ENCODE data around the gene NRSN2.
A peak's percentile ranks its signal among the peaks of the same experiment; 100 is the strongest.

NRSN2 gene

DNA sequence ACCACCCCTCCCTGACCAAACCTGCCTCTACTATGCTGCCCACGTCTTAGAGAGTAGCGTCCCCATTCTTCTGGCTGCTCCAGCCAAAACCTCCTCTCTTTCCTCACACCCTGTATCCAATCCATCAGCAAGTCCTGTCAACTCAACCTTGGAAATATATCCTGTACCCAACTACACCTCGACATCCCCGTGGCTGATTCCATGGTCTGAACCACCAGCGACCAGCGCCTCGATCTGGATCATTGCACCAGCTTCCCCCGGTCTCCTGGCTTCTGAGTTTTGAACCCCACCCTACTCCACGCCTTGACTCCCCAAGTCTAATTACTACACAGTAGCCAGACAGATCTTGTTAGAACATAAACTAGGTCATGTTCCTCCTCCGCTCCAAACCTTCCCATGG lies 9.8 kb downstream of the NRSN2 start:
- DNase-seq, result no peak

DNA sequence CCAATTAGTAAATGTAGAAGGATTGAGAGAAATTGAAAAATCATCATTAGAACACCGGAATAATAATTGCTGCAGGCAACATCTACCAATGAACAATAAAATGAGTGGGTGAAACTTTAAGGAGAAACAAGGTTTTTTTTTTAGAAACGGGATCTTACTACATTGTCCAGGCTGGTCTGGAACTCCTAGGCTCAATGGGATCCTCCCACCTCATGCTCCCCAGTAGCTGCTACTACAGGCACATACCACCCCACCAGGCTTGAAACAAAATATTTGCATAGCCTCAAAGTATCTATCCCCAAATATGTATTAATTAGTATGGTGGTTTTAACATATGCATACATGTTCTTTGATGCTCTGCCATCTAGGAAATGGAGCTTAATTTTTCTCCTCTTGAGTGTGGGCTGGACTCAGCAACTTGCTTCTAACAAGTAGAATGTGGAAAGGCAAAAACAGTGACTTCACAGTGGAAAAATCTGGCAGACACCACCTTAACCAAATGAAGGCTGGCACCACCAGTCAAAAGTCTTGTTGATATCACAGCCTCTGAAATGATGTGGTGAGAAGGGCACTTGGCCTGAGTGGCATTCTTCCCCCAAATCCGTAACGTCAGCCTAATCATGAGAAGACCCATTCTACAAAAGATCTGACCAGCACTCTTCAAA lies 12.1 kb downstream of the NRSN2 start:
- no peak for DNase-seq

DNA sequence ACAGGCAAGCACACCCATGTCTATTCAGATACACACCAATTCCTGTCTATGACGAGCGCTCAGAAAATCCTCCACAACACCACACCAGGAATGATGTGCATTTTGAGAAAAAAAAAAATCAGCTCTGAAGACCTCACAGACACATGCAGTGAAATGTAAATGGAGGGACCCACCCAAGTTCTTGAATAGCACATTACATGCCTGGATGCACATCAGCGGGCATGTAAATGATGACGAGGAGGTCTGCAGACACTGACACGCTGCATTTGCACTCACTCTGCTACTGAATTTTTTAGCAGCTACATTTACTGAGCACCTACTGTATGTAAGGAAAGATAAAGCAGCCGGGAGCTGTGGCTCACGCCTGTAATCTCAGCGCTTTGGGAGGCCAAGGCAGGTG lies 14.7 kb downstream of the NRSN2 start:
- DNase-seq, result no peak

DNA sequence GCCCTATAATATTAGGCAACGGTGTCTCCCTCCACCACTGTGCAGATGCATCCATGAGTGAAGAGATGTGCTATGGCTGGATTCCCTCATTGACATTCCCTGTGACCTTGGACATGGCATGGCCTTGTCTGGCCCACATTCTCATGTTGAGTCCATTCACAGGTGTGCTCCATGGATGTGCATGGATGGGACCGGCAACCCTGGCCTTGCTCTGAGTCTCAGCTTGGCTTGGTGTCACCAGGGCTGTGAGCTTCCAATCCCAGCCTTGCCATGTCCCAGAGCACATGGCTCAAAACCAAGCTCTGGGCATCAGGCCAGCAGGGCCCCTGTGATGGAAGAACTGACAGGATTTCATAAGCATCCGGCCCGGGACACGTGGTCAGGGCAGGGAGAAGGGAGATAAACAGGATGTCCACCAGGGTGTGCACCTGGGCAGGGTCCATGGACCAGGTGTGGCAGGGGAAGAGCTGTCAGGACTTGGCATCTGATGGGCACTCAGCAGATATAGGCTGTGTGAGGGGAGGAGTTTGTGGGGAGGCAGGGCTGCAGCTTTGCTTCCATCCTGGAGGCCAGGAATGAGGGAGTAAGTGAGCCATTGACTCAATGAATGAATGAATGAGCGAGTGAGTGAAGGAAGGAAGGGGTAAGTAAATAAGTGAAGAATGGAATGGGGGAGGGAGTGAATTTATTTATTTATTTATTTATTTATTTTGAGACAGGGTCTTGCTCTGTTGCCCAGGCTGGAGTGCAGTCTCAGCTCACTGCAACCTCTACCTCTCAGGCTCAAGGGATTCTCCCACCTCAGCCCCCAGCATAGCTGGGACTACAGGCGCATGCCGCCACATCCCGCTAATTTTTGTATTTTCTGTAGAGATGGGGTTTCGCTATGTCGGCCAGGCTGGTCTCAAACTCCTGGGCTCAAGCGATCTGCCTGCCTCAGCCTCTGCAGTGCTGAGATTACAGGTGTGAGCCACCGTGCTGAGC lies 15.7 kb downstream of the NRSN2 start:
- DNase-seq, result peak; percentile 67

DNA sequence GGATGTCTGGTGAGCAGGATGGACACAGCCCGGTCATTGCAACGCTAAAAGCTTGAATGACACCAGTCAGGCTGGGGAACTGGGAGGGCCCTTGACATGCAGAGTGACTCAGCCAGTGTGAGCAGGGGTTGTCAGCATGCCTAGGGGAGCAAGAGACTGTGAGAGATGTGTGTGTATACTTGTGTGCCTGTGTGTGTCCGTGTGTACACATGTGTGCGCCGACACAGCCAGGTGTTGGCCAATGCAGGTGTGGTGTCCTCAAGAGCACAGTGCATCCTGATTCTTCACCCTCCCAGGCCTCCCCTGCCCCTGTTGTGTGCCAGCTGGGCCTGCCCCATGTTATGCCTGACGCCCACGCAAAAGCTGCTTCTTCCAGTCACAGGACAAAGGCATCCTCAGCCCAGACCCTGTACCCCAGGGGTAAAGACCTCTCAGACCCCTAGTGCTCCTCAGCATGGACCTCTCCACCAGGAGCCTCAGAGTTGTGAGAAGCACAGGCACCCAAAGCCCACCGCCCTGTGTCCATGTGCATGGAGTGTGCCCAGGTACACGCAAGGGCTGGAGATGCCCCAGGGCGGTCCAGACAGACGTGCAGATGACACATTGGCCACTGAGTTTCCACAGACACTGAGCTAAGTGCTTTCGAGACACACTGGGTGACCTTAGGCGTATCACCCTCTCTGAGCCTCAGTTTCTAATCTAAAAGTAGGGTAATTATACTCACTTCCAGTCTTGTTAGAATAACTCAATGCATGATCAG lies 16.6 kb downstream of the NRSN2 start:
- DNase-seq, result no peak

DNA sequence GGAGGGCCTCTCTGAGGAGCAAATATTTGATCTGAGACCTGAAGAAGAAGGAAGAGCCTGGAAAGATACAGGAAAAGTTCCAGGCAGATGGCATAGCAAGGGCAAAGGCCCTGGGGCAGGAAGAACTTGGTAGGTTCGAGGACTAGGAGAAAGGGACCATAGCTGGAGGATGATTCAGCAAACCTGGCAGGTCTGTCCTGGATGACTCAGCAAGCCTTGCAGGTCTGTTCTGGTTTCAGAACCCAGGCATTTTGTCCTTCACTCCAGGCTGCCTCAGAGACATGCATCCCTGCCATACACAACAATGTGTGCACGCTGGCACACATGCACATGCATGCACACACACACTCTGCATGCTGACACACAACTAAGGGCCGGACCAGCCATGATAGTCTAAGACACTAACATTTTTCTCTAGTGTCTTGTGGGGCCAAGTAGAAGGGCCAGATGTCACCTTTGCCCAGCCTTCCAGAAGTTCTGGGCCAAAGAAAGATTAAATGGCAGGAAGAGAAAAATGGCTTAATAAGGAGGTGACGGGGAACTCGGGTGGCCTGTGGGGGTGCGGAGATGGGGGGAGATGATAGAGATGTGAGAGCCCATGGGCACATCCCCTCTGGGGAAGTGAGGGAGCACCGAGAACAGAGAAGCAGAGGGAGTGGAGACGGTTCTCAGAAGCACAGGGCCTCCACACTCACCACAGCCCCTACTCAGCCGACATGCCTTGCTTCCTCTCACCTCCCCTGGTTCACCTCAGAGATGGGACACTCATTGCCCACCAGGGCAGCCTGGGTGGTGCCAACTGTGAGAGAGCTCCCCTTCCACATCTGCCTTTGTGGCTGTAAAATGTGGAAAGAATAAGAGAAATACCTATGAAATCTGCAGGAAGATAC lies 18.2 kb downstream of the NRSN2 start:
- DNase-seq, result peak; percentile 73

DNA sequence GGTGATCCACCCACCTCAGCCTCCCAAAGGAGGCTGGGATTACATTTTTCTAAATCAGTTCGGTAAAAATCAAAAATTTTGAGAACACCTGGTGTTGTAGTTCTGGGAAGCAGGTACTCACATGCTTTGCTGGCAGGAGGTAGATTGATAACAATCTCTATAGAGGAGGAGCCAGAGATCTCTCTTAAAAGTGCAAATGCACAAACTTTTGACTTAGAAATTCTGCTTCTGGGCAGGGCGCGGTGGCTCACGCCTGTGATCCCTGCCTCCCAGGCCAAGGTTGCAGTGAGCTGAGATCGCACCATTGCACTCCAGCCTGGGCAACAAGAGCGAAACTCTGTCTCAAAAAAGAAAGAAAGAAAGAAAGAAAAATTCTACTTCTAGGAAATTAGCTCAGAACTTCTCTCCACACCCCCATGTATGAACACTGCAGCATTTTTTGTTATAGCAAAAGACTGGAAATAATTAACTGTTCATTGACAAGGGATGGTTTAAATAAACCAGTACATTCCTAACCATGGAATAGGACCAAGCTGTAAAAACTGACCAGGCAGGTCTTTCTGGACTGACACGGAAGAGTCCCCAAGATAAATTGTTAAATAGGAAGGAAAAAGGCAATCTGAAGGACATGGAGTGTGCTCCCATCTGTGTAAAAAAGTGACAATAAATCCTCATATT lies 19.3 kb downstream of the NRSN2 start:
- no peak for DNase-seq

DNA sequence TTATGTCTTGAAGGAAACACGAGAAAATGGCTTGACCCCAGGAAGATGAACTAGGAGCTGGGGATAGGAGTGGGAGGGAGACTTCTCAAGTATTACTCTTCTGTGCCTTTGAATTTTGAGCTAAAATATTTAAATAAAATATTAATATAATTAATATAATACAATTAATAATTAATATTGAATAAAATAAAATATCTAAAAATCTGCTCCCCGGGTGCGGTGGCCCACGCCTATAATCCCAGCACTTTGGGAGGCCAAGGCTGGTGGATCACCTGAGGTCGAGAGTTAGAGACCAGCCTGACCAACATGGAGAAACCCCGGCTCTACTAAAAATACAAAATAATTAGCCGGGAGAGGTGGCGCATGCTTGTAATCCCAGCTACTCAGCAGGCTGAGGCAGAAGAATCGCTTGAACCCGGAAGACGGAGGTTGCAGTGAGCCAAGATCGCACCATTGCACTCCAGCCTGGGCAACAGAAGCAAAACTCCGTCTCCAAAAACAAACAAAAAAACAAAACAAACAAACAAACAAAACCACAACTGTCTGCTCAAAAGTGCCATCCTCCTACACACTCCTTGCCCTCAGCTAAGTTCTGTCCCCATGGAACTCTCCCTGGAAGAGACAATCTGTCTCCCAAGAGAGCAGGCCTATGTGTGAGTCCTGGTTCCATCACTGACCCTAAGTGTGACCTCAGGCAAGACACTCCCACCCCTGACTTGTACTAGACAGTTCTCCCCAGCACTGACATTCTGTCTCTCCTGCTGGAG lies 20.0 kb downstream of the NRSN2 start:
- DNase-seq, result no peak

DNA sequence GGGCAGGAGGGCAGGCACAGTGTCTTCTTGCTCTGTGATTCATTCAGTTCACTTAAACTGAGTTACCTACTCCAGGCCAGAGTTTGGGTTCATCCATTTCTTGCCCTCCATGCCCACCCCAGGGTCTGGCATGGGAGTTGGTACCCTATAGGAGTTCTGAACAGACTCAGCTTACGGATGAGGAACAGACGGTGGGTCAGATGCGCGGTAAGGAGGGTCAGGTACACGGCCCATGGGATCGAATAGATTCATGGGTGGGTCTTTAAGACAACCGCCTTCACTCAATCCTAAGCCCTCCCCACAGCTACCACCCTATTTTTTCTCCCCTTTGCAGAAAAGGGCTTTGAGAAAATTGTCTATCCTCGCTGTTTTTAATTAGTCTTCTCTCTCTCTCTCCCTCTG lies 20.6 kb downstream of the NRSN2 start:
- no peak for DNase-seq

DNA sequence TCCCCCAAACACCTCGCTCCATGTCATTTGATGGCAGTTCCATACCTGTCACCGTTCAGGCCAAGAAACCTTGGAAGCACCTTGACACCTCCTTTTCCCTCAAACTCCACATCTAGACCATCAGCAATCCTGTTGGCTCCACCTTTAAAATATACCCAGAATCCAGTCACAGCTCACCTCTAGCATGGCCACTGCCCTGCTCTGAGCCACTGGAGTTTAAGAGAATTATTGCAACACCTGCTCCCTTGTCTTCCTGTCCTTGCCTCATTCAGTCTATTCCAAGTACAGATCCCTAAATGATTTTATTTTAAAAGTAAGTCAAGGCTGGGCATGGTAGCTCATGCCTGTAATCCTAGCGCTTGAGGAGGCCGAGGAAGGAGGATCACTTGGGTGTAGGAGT lies 22.0 kb downstream of the NRSN2 start:
- DNase-seq, result no peak

DNA sequence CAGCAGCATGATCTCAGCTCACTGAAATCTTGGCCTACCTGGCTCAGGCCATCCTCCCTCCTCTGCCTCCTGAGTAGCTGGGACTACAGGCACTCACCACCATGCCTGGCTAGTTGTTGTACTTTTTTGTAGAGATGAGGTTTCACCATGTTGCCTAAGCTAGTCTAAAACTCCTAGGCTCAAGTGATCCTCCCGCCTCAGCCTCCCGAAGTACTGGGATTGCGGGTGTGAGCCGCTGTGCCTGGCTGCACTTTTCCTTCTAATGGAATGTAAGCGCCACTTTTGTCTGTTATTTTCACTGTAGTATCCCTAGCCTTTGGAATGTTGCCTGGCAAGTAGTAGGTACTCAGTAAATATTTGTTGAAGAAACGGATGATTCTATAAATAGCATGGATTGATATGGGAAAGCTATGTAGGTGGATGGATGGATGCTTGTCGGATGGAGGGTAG lies 23.3 kb downstream of the NRSN2 start:
- no peak for DNase-seq

DNA sequence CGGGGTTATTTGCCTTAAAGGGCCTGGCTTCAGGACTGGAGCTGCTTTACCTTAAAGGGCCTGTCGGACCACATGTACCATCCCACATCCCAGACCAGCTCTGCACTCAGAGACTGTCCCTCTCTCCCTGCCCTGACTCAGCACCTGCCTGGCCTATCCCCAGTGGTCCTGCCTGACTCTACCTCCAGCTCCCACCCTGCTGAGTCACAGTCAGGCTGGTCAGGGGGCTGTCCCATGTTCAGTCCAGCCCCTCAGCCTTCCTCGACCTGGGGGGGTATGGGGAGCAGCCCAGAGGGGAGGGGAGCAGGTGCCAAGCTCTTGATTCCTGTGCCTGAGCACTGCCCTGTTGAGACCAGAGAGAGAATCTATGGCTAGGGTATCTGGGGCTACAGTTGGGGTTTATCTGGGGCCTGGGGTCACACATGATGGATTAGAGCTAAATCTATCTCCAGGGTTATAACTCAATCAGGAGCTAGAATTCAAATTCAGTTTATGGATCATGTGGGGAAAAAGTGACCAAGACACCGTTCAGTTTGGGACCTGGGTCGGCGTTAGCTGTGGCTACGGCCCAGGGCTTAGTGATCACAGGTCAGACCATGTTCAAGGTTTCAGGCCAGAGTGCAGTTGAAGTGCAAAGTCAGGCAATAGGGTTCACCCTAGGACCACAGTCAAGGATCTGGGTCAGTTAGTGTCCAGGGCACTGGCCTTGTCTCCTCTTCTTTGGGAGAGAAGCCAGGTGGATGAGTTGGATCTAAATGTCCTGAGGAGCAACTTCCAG lies 24.3 kb downstream of the NRSN2 start:
- DNase-seq, result no peak

DNA sequence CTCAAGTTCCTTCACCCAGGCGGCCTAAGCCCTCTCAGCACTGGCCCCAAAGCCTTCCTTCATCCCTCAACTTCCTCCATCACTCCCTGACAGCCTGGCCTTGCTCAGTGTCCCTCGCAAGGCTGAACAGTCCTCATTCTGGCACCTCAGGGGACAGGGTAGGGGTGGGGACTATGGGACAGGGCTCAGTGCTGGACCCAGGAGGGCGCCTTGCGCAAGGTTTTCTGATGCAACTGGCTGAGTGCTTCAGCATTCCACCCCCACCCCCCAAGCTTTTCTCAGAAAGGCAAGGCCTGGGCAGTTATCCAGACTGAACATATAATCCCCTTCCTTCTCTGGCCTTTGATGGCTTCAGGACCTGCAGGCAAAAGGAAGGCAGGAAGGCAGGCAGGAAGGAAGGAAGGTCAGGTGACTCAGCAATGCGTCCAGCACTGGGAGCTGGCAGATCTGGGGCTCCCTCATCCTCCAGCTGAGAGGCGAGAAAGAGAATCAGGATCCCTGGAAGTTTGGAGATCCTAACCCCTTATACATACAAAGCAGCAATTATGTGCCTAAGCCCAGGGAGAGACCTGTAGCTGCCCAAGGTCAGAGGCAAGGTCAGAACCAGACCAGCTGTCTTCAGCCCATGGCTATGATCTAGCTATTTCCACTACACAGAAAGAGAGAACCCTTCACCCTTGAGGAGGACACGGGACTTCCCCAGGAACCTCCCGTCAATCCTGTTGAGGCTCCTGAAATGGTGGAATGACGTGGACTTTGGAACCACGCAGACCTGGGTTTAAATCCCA lies 25.0 kb downstream of the NRSN2 start:
- DNase-seq, result no peak

DNA sequence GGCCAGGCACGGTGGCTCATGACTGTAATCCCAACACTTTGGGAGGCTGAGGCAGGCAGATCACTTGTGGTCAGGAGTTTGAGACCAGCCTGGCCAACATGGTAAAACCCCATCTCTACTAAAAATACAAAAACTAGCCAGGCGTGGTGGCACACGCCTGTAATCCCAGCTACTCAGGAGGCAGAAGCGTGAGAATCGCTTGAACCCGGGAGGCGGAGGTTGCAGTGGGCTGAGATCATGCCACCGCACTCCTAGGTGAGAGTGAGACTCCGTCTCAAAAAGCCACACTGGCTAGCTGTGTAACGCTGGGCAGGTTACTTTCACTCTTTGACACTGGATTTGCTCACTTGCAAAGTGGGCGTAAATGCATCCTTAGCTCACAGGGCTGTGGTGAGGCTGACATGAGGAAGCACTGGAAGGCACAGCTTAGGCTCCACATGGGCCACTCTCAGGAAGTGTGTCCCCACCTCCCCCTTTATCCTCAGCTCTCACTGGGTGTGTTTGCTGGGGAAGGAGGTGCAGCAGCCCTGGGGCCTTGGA lies 25.7 kb downstream of the NRSN2 start:
- peak; percentile 40 for DNase-seq

DNA sequence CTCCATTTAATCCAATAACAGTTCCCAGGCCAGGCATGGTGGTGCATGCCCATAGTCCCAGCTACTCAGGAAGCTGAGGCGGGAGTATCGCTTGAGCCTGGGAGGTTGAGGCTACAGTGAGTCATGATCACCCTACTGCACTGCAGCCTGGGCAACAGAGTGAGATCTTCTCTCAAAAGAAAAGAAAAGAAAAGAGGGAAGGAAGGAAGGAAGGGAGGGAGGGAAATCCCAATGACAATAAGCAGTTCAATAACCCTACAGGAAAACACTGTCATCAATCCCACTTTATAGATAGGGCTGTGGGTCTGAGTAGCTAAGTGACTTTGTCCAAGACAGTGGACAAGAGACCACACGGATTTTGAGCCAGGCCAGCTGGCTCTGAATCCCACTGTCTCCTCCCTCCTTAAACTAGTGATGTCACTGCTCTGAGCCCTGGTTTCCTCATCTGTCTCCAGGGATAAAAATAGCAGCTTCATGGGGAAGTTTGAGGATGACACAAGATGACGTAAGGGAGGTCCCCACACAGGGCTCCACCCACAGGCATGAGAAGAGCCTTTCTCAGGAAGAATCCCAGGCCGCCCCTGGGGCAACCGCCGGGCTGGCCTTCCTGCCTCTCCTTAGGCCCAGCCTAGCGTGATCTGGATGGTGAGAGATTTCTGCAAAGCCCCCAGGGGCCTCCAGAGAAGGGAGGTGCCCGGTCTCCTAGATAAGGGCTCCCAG lies 26.4 kb downstream of the NRSN2 start:
- DNase-seq, result no peak

DNA sequence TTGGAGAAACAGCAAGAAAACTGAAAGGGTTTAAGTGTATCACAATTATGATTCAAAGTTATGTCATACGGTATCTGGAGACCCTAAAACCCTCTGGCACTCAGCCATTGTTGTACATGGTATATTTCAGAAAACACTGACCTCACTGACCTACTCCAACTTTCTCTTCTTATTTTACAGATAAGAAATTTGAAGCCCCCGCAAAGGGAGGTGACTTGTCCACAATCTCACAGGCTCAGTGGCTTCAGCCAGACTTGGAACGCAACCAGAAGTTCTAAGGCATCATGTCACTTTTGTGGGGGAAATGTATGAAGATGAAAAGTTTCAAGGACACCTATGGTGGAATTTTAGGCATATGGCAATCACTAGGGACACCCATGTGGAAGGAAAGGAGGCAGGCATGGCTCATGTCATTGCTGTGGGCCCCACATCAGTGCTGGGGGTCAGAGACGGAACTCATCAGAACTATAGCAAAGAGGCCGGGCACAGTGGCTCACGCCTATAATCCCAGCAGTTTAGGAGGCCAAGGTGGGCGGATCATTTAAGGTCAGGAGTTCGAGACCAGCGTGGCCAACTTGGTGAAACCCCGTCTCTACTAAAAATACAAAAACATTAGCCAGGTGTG lies 28.5 kb downstream of the NRSN2 start:
- no peak for DNase-seq

DNA sequence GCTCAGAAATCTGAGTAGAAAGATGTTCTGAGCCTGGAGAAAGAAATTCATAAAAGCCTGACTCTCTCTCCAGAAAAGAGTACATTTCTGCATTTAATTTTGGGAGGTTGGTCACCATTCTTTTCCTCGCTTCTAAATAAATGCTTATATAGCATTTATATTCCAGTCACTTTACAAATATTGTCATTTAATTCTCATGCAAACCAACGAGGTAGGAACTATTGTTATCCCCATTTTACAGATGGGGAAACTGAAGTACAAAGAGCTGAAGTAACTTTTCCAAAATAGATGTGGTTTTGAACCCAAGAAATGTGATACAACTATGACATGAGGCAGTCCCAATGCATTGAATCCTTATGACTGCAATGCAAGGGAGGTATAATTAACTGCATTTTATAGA lies 29.2 kb downstream of the NRSN2 start:
- no peak for DNase-seq

DNA sequence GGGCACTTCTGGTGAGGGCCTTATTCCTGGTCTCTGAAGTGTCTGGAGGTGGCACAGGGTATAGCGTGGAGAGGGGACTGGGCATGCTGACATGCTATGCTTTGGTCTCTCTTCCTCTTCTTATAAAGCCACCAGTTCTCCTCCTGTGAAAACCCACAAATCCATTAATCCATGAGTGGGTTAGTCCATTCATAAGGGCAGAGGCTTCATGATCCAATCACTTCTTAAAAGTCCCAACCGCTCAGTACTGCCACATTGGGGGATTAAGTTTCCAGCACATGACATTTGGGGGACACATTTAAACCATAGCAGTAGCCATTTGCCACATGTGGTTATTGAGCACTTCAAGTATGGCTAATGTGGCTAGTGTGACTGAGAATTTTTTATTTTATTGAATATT lies 29.8 kb downstream of the NRSN2 start:
- DNase-seq, result no peak

All from activated CD4-positive, alpha-beta T cell treated with anti-CD3 and anti-CD28 coated beads, Interleukin-10, Interleukin-2, amounts not matched to agents 100 ng/mL and 50 ng/mL, durations not matched to agents 16 hours and 8 hours (primary cell).